Activated naive CD4-positive, alpha-beta T cell treated with anti-CD3 and anti-CD28 coated beads, Interleukin-2, amount 50 U/mL, for 16 hours (primary cell): ENCODE data around the gene TGM6.

Source experiments
- DNase-seq: peaks from one replicate; pipeline ENCODE4 v3.0.0-alpha.2; 2020

TGM6 gene

GRCh38 chr20:2365091-2365490 lies 15.6 kb upstream of the TGM6 start:
- DNase-seq = no peak

DNA sequence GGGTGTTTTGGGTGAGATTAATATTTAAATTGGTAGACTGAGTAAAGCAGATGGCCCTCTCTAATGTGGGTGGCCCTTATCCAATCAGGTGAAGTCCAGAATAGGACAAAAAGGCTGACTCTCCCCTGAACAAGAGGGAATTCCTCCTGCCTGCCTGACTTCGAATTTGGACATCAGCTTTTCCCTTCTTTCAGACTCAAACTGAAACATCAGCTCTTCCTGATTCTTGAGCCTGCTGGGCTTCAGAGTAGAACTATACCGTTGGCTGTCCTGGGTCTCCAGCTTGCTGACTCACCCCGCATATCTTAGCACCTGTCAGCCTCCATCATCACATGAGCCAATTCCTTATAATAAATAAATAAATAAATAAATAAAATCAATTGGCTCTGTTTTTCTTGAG lies 15.0 kb upstream of the TGM6 start:
- DNase-seq = no peak

- DNase-seq = no peak
Observed at GRCh38 chr20:2368621-2369020, 12.1 kb upstream of the TGM6 start.

DNA sequence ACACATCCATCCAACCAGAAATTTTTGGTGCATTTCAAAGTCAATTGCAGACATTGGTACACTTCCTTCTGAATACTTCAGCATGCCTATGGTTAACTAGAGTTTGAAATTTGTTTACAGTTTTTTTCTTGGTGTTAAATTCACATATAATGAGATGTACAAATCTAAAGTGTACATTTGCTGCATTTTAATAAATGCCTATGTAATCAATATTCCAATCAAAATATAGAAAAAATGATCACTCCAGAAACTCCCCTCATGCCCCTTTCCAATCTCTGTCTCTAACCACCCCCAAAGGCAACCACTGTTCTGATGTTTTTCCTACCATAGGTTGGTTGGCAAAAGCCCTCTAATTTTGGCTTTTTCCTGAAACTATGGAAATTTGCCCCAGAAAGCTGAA lies 7.6 kb upstream of the TGM6 start:
- no peak for DNase-seq

- no peak for DNase-seq
Observed at GRCh38 chr20:2374346-2375125, 6.2 kb upstream of the TGM6 start.

DNA sequence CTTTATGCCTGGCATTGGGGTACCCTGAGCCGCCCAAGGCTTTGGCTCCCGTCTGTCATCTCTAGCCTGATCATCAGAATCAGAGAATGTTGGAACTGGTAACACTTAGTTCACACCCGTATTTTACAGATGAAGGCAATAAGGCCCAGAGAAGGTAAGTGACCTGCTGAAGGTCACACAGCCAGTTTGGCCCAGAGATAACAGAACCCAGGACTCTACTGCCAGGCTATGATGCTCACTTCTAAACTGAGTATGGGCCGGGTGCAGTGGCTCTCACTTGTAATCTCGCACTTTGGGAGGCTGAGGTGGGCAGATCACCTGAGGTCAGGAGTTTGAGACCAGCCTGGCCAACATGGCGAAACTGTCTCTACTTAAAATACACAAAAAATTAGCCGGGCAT lies 1.8 kb upstream of the TGM6 start:
- no peak for DNase-seq

GRCh38 chr20:2379511-2380229 lies 1.0 kb upstream of the TGM6 start:
- DNase-seq = no peak

DNA sequence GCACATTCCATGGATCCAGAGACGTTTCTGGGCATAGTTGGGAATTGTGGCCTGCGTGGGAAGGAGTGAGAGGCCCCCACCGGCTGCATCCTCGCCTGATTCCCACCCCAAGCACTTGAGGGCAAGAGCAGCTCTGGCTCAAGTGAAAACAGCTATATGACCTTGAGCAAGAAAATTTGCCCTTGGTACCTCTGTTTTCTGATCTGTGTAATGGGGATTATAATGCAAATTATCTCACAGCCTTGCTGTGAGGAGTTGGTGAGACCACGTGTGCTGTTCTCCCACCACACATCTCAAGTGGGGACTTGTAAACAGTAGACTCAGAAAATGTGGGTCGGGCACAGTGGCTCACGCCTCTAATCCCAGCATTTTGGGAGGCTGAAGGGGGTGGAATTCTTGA lies 602 bp downstream of the TGM6 start:
- DNase-seq = no peak

GRCh38 chr20:2382833-2383232 lies 2.1 kb downstream of the TGM6 start:
- no peak for DNase-seq

GRCh38 chr20:2385026-2385425 lies 4.3 kb downstream of the TGM6 start:
- DNase-seq = no peak

DNA sequence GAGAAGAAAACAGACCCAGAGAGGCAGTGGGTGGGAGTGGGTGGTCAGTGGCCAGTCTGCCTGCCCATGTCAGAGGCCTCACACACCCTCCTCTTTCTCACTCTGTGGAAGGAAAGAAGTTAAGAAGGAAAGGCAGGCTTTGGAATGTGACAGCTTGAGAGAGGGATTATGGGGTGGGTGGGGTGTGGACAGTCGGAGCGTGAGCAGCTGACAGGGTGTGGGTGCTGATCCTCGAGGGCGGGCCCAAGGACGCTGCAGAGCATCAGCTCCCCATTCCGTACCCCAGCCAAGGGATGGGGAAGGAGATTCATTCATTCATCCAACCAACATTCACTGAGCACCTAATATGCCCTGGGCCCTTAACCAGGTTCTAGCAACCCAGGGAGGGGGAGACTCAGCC lies 4.8 kb downstream of the TGM6 start:
- no peak for DNase-seq

GRCh38 chr20:2386516-2387179 lies 5.9 kb downstream of the TGM6 start:
- DNase-seq = no peak

GRCh38 chr20:2387180-2387577 lies 6.5 kb downstream of the TGM6 start:
- peak; percentile 42 for DNase-seq

DNA sequence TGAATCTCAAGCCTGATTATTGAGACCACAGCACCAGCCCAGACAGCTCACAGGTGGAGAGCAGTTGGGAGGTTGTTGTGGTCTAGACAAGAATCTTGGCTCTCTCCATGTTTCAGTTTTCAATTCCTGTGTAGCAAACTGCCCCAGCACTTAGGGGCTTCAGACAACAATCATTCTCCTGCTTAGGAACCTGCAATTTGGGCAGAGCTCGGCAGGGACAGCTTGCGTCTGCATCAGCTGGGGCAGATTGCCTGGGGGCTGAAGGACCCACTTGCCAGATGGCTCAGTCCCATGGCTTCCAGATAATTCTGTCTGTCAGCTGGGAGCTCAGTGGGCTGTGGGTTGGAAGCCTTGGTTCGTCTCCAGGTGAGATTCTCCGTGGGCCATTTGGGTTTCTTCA lies 6.9 kb downstream of the TGM6 start:
- DNase-seq = no peak

GRCh38 chr20:2390951-2391675 lies 10.4 kb downstream of the TGM6 start:
- DNase-seq = no peak

GRCh38 chr20:2394411-2395055 lies 13.8 kb downstream of the TGM6 start:
- no peak for DNase-seq

DNA sequence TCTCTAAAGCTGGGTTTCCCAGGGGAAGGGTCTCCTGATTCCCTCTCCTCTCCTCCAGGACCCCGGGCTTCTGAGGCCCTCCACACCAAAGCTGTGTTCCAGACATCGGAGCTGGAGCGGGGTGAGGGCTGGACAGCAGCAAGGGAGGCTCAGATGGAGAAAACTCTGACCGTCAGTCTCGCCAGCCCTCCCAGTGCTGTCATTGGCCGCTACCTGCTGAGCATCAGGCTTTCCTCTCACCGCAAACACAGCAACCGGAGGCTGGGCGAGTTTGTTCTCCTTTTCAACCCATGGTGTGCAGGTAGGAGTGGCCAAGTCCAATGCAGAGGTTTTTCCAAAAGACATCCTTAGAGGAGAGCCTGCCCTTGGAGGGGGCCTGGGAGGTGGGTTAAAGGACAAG lies 14.4 kb downstream of the TGM6 start:
- no peak for DNase-seq

DNA sequence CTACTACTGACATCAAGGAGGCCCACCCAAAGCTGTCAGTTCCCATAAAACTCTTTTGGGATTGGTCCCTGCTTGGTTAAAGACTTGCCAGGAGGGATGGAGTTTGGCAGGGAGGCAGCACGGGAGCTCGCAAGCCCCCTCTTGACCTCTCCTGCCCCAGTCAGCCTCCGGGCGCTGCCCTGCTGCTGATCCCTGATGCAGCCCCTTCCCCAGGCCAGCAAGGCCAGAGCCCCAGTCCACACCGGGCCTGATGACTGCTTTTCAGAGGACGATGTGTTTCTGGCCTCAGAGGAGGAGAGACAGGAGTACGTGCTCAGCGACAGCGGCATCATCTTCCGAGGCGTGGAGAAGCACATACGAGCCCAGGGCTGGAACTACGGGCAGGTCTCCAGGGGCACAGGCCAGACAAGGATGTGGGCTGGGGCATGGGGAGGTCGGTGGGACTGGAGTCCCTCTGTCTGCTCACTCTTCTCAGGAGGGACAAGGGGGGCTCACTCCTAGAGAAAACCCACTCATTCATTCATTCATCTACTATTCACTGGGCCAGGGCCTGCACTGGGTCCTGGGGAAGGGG lies 15.6 kb downstream of the TGM6 start:
- no peak for DNase-seq

DNA sequence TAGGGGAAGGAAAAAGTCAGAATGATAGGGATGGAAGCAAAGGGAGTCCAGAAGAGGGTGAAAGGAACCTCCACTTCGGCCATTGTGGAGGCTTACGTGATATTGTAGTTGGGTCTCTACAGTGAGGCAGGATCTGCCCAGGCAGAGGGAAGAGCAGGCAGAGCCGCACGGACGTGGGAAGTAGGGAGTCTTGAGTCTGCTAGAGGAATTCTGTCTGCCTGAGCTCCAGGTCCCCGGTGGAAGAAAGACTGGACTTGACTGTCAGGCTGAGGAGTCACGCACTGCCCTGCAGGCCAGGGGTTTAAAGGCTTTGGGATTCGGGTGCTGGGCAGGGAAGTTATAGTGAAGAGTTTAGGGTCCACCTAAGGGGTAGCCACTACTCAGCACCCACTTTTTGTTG lies 16.4 kb downstream of the TGM6 start:
- no peak for DNase-seq

DNA sequence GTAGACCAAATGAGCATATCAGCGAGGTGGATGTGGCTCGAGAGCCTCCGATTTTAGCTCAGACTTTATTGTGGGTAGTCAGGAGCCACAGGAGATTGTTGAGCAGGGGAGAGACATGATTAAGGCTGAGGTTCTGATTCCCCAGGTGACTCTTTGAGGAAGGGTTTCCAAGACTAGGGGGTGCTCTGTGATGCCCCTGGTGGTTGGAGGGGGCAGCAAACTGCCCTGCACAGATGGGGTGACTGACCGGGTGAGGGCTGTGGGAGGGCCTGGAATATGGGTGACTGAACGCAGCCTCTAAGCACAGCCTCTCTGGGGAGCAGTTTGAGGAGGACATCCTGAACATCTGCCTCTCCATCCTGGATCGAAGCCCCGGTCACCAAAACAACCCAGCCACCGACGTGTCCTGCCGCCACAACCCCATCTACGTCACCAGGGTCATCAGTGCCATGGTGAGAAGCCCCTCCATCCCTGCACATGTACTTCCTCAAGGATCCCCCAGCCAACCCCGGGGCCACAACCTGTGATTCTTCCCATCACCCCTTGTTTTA lies 17.0 kb downstream of the TGM6 start:
- no peak for DNase-seq

DNA sequence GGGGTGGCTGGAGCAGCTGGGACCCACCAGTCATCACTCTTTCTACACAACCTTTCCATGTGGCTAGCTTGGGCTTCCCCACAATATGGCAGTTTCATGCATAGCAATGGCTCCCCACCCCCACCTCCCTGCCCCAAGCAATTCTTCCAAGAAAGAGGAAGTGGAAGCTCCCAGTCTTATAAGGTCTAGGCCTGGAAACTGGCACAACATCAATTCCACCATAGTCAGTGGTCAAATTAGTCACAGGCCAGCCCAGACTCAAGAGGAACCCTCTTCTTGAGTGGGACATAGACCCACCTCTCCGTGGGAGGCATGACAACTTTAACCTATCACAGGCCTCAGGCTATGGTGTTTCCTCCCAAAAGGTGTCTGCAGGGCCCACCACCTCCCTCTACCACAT lies 17.7 kb downstream of the TGM6 start:
- no peak for DNase-seq

GRCh38 chr20:2399390-2399789 lies 18.7 kb downstream of the TGM6 start:
- DNase-seq = no peak
